SK-N-SH (cell line): ENCODE measurements around the gene NAT8L. TPM values are rescaled to one million over a fixed set of nuclear protein-coding genes. Genes with fewer than 3 reads are reported as not detected.
A peak's percentile ranks its signal among the peaks of the same experiment; 100 is the strongest.

Source experiments
- CTCF ChIA-PET: fragments of 300-600, 350-600 bp; formaldehyde crosslinking; extraction: SDS; loops from one replicate; lab custom pipeline; 2021; lab: Yijun Ruan, JAX
- POLR2A ChIA-PET: fragments of 350-600 bp; sonication (Branson Sonifier 250); formaldehyde crosslinking; extraction: SDS; loops from one replicate; lab custom pipeline; 2020; ENCODE audit warnings: antibody characterized with exemption, inconsistent platforms; lab: Yijun Ruan, JAX
- DNase-seq: peaks from one replicate; pipeline ENCODE4 v3.0.0; 2012
- H2AFZ ChIP-seq: fragments of 200-600 bp; sonication (generic); 2 replicates; pipeline ENCODE4 v1.8.1; 2016; ENCODE audit warnings: antibody characterized with exemption, mild to moderate bottlenecking, low read depth
- H3F3A ChIP-seq: fragments of 200-600 bp; sonication (generic); replicated peaks from 2 replicates; pipeline ENCODE3; 2016; ENCODE audit warnings: antibody characterized with exemption, mild to moderate bottlenecking; ENCODE audit not compliant: insufficient read depth
- H3K27ac ChIP-seq, 2 experiments: fragments of 200-500 bp in 1 of 2; fragments of 200-600 bp in 1 of 2; sonication (Bioruptor generic) in 1 of 2; sonication (generic), shearing (Covaris generic) in 1 of 2; 2 replicates each; pipeline versions ENCODE4 v1.5.1 to v1.6.1; 2014 to 2016; ENCODE audit warnings: low read depth in 2 of 2, inconsistent platforms in 1 of 2, low read length in 1 of 2, mild to moderate bottlenecking in 1 of 2, mixed read lengths in 1 of 2
- H3K27me3 ChIP-seq: fragments of 200-600 bp; sonication (generic), shearing (Covaris generic); 2 replicates; pipeline ENCODE4 v1.6.1; 2016; ENCODE audit warnings: mixed run types; ENCODE audit not compliant: insufficient read depth
- H3K36me3 ChIP-seq, 2 experiments: fragments of 200-500 bp in 1 of 2; fragments of 200-600 bp in 1 of 2; sonication (Bioruptor generic) in 1 of 2; sonication (generic) in 1 of 2; replicated peaks in 1 of 2; 2 replicates each; pipeline versions ENCODE3 to v1.5.1; 2014 to 2016; ENCODE audit warnings: low read length in 1 of 2, mild to moderate bottlenecking in 1 of 2; ENCODE audit not compliant: insufficient read depth in 2 of 2, control insufficient read depth in 1 of 2
- H3K4me1 ChIP-seq, 2 experiments: fragments of 200-500 bp in 1 of 2; fragments of 200-600 bp in 1 of 2; sonication (Bioruptor generic) in 1 of 2; sonication (generic), shearing (Covaris generic) in 1 of 2; 2 replicates each; pipeline versions ENCODE4 v1.5.1 to v1.6.1; 2014 to 2016; ENCODE audit warnings: low read depth in 1 of 2, low read length in 1 of 2, mixed run types in 1 of 2; ENCODE audit not compliant: insufficient read depth in 2 of 2, control insufficient read depth in 1 of 2
- H3K4me2 ChIP-seq: fragments of 200-600 bp; sonication (generic), shearing (Covaris generic); 2 replicates; pipeline ENCODE4 v1.6.1; 2017; ENCODE audit warnings: mixed run types
- H3K4me3 ChIP-seq, 2 experiments: fragments of 200-500 bp in 1 of 2; fragments of 200-600 bp in 1 of 2; sonication (Bioruptor generic) in 1 of 2; sonication (generic), shearing (Covaris generic) in 1 of 2; 2 replicates each; pipeline versions ENCODE4 v1.5.1 to v1.8.1; 2014 to 2016; ENCODE audit warnings: low read depth in 2 of 2, inconsistent platforms in 1 of 2, low read length in 1 of 2, mild to moderate bottlenecking in 1 of 2, mixed read lengths in 1 of 2, moderate library complexity in 1 of 2
- H3K79me2 ChIP-seq: fragments of 200-600 bp; sonication (generic); 2 replicates; pipeline ENCODE4 v1.8.1; 2017; ENCODE audit warnings: mild to moderate bottlenecking; ENCODE audit not compliant: insufficient read depth
- H3K9ac ChIP-seq: fragments of 200-600 bp; sonication (generic); 2 replicates; pipeline ENCODE4 v1.6.1; 2017; ENCODE audit warnings: mixed run types
- H3K9me2 ChIP-seq: fragments of 200-600 bp; sonication (generic); 2 replicates; pipeline ENCODE4 v1.6.1; 2017; ENCODE audit warnings: mixed run types
- H3K9me3 ChIP-seq: fragments of 200-600 bp; sonication (generic); 2 replicates; pipeline ENCODE4 v1.6.1; 2017; ENCODE audit warnings: mixed run types, mild to moderate bottlenecking, moderate library complexity
- H4K20me1 ChIP-seq: fragments of 200-600 bp; sonication (generic); 2 replicates; pipeline ENCODE4 v1.6.1; 2017; ENCODE audit warnings: mild to moderate bottlenecking, mixed run types; ENCODE audit not compliant: insufficient read depth
- CHD2 ChIP-seq: fragments of 150-350 bp; IDR thresholded peaks from 2 replicates; pipeline ENCODE4 v1.6.1; 2018; ENCODE audit warnings: low read length; ENCODE audit not compliant: partially characterized antibody
- ELF1 ChIP-seq: IDR thresholded peaks from 2 replicates; pipeline ENCODE4 v1.4.0; 2012
- EZH2phosphoT487 ChIP-seq: fragments of 200-600 bp; sonication (generic); IDR thresholded peaks from 2 replicates; pipeline ENCODE4 v1.6.1; 2017; ENCODE audit warnings: low read depth, mixed run types, mild to moderate bottlenecking, antibody characterized with exemption, moderate library complexity, borderline replicate concordance
- FOXJ3 ChIP-seq: sonication (generic); formaldehyde crosslinking; IDR thresholded peaks from 2 replicates; pipeline ENCODE4 v1.5.1; 2020; ENCODE audit warnings: mild to moderate bottlenecking, missing genetic modification reagents
- FOXM1 ChIP-seq: IDR thresholded peaks from 2 replicates; pipeline ENCODE4 v1.4.0; 2012; ENCODE audit warnings: low read depth, mild to moderate bottlenecking
- MEF2A ChIP-seq: IDR thresholded peaks from 2 replicates; pipeline ENCODE4 v1.4.0; 2012; ENCODE audit warnings: low read depth, borderline replicate concordance
- MXI1 ChIP-seq: IDR thresholded peaks from 2 replicates; pipeline ENCODE4 v1.6.1; 2012; ENCODE audit warnings: mild to moderate bottlenecking, low read depth, low read length, improper control_type of control experiment
- NFIC ChIP-seq: IDR thresholded peaks from 2 replicates; pipeline ENCODE4 v1.4.0; 2012; ENCODE audit warnings: borderline replicate concordance
- NRF1 ChIP-seq: IDR thresholded peaks from 2 replicates; pipeline ENCODE4 v1.6.1; 2012; ENCODE audit warnings: low read depth, mild to moderate bottlenecking, low read length
- RCOR1 ChIP-seq: fragments of 150-350 bp; IDR thresholded peaks from 2 replicates; pipeline ENCODE4 v1.6.1; 2017; ENCODE audit warnings: antibody characterized with exemption, low read length
- RFX5 ChIP-seq: IDR thresholded peaks from 2 replicates; pipeline ENCODE4 v1.6.1; 2012; ENCODE audit warnings: mild to moderate bottlenecking, improper control_type of control experiment, low read length
- RXRA ChIP-seq: IDR thresholded peaks from 2 replicates; pipeline ENCODE4 v1.4.0; 2012; ENCODE audit warnings: low read depth, mild to moderate bottlenecking, borderline replicate concordance
- SIN3A ChIP-seq: IDR thresholded peaks from 2 replicates; pipeline ENCODE4 v1.6.1; 2012; ENCODE audit warnings: low read depth, mild to moderate bottlenecking, low read length, moderate library complexity, borderline replicate concordance
- SMC3 ChIP-seq: IDR thresholded peaks from 2 replicates; pipeline ENCODE4 v1.6.1; 2012; ENCODE audit warnings: low read depth, low read length, improper control_type of control experiment
- TEAD4 ChIP-seq: IDR thresholded peaks from 2 replicates; pipeline ENCODE4 v1.4.0; 2012; ENCODE audit warnings: mild to moderate bottlenecking, borderline replicate concordance; ENCODE audit not compliant: insufficient read depth
- WGBS: methylation state at CpG from one replicate; pipeline ENCODE4 v1.1.6; 2017; ENCODE audit warnings: low lambda C conversion rate; 5-methylcytosine and 5-hydroxymethylcytosine counted together
- polyA plus RNA-seq, 3 experiments: library from polyadenylated mRNA; depleted of rRNA; stranded (reverse); fragments of >200 nt; gene quantifications; 2 replicates each; pipeline ENCODE4 v1.2.3, GENCODE V29; 2012
- TF ChIP-seq, protein P1 (sequence below): IDR thresholded peaks from 2 replicates; pipeline ENCODE4 v1.4.0; 2012; ENCODE audit warnings: low read depth
- TF ChIP-seq, protein P2 (sequence below): IDR thresholded peaks from 2 replicates; pipeline ENCODE4 v1.4.0; 2012; ENCODE audit warnings: low read depth, borderline replicate concordance
- TF ChIP-seq, protein P3 (sequence below): fragments of 150-350 bp; IDR thresholded peaks from 2 replicates; pipeline ENCODE4 v1.6.1; 2017; ENCODE audit warnings: antibody characterized with exemption, low read length, low read depth, borderline replicate concordance
- TF ChIP-seq, protein P4 (sequence below): IDR thresholded peaks from 2 replicates; pipeline ENCODE4; 2012
- TF ChIP-seq, protein P5 (sequence below): fragments of 150-350 bp; IDR thresholded peaks from 2 replicates; pipeline ENCODE4 v1.6.1; 2016; ENCODE audit warnings: mild to moderate bottlenecking, low read depth, low read length

Gene NAT8L
- polyA plus RNA-seq, 1 of the 3 experiments (the other 2 are of a cell fraction), result 0.43 TPM

DNA sequence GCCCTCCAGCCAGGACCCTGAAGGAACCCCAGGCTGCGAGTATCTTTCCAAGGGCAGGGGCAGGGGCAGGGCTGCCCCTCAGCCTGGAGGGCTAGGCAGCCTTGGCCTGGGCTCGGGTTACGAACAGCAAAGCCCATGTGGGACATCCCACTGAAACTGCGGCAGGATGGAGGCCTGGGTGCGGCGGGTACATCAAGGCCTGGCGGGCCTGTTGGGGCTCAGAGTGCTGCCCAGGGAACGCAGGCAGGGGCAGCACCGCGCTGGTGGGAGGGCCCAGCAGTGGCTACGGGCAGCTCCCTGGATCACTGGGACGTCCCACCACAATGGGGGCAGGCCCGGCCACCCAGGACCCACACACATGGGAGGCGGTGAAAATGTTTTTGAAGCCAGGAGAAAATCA is 10.9 kb downstream of the NAT8L start:
- DNase-seq, result peak; percentile 38
- Histone ChIP-seq H3K27me3 (no peaks in the 10 kb centered on the region), H3K4me1 (no peaks in the 10 kb centered on the region; a peak in 1 of 4 replicates), H3K4me2 (no peak overlapping the region), H3F3A (no peaks in the 10 kb centered on the region), H3K9ac (no peak overlapping the region), H3K79me2 (no peaks in the 10 kb centered on the region), H3K36me3 (no peaks in the 10 kb centered on the region), H3K27ac (no peak overlapping the region), H3K9me2 (no peaks in the 10 kb centered on the region), H4K20me1 (no peaks in the 10 kb centered on the region), H3K9me3 (no peaks in the 10 kb centered on the region), H3K4me3 (no peak overlapping the region), H2AFZ (no peak overlapping the region)
- TF ChIP-seq SMC3 (no peak), CHD2 (no peak), RFX5 (no peak), SIN3A (no peak)
- TF ChIP-seq, protein P1, sequence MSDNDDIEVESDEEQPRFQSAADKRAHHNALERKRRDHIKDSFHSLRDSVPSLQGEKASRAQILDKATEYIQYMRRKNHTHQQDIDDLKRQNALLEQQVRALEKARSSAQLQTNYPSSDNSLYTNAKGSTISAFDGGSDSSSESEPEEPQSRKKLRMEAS, result no peak
- TF ChIP-seq, protein P2, sequence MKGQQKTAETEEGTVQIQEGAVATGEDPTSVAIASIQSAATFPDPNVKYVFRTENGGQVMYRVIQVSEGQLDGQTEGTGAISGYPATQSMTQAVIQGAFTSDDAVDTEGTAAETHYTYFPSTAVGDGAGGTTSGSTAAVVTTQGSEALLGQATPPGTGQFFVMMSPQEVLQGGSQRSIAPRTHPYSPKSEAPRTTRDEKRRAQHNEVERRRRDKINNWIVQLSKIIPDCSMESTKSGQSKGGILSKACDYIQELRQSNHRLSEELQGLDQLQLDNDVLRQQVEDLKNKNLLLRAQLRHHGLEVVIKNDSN, result no peak
- TF ChIP-seq, protein P3, sequence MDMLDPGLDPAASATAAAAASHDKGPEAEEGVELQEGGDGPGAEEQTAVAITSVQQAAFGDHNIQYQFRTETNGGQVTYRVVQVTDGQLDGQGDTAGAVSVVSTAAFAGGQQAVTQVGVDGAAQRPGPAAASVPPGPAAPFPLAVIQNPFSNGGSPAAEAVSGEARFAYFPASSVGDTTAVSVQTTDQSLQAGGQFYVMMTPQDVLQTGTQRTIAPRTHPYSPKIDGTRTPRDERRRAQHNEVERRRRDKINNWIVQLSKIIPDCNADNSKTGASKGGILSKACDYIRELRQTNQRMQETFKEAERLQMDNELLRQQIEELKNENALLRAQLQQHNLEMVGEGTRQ, result no peak
- TF ChIP-seq, protein P4, sequence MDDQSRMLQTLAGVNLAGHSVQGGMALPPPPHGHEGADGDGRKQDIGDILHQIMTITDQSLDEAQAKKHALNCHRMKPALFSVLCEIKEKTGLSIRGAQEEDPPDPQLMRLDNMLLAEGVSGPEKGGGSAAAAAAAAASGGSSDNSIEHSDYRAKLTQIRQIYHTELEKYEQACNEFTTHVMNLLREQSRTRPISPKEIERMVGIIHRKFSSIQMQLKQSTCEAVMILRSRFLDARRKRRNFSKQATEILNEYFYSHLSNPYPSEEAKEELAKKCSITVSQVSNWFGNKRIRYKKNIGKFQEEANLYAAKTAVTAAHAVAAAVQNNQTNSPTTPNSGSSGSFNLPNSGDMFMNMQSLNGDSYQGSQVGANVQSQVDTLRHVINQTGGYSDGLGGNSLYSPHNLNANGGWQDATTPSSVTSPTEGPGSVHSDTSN, result no peak
- WGBS, result 70% methylated on average over 2 of the region's 14 CpGs
- ChIA-PET POLR2A (interaction anchor here (0.6 kb wide), 1 partner anchor 9 kb away, joined by 3 read pairs; no protein-coding TSS in a partner anchor), CTCF (no interaction called here)

DNA sequence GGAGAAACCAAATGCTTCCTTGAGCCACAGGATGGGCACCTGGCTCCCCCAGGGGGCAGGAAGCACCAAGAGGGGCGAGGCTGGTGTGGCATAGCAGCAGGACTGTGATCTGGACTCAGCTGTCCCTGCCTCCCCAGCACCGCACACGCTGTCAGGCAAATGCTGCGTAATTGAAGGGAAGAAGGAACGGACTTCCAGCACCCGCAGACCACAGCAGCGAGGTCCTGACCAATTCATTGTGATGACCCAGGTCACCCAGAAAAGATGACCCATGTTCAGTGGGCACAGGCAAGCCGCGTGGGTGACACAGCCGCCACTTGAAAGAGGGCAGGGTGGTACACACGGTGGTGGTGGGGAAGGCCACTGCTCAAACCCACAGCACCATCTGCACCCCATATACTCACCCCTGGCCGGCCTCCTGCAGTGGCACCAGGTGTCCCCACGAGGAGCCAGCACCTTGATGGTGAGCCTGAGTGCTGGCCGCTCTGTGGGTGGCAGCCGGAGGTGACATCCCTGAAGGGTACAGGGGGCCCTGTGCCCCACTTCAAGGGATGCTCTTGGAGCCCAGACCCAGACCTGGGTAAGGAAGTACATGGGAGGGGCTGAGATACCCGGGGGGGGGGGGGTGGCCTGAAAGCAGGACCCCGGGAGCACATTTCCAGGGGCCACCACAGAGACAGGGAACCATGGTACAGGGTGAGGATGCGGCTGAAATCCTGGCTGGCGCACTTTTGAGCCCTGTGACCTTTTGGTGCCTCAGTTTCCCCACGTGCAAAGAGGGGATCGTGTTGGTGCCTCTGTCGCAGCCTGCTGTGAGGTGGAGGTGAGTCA is 11.5 kb downstream of the NAT8L start:
- Histone ChIP-seq H3K27ac (no peak overlapping the region), H3K4me1 (no peaks in the 10 kb centered on the region; a peak in 1 of 4 replicates), H4K20me1 (no peaks in the 10 kb centered on the region), H2AFZ (no peak overlapping the region), H3K4me3 (no peak overlapping the region), H3K27me3 (no peaks in the 10 kb centered on the region), H3K79me2 (no peaks in the 10 kb centered on the region), H3K4me2 (no peak overlapping the region), H3K9ac (no peak overlapping the region), H3K9me3 (no peaks in the 10 kb centered on the region), H3K36me3 (no peaks in the 10 kb centered on the region), H3K9me2 (no peaks in the 10 kb centered on the region), H3F3A (no peaks in the 10 kb centered on the region)
- peak; percentile 37 for DNase-seq
- 71% methylated on average over 16 of the region's 22 CpGs for WGBS
- ChIA-PET POLR2A (no interaction called here), CTCF (no interaction called here)
- TF ChIP-seq RXRA (no peak), MEF2A (no peak), ELF1 (no peak), MXI1 (no peak), NRF1 (no peak), SMC3 (no peak), EZH2phosphoT487 (no peak), RFX5 (no peak), FOXM1 (no peak), TEAD4 (no peak), NFIC (no peak), FOXJ3 (no peak), RCOR1 (no peak)
- TF ChIP-seq, protein P5, sequence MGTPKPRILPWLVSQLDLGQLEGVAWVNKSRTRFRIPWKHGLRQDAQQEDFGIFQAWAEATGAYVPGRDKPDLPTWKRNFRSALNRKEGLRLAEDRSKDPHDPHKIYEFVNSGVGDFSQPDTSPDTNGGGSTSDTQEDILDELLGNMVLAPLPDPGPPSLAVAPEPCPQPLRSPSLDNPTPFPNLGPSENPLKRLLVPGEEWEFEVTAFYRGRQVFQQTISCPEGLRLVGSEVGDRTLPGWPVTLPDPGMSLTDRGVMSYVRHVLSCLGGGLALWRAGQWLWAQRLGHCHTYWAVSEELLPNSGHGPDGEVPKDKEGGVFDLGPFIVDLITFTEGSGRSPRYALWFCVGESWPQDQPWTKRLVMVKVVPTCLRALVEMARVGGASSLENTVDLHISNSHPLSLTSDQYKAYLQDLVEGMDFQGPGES, result no peak
- TF ChIP-seq, protein P4, result no peak
- TF ChIP-seq, protein P1, result no peak
